Esophagus muscularis mucosa (tissue), 4 donors: ENCODE measurements around the gene UGT1A3. TPM values are rescaled to one million over a fixed set of nuclear protein-coding genes. Genes with fewer than 3 reads are reported as not detected.

Source experiments
- DNase-seq: peaks from one replicate; pipeline ENCODE4 v3.0.0-alpha.2; 2017; ENCODE audit errors: extremely low spot score
- H3K27ac ChIP-seq, 4 donors: fragments of 200-600 bp; sonication (generic); replicated peaks in 1 of 4; 1 replicate in 3 of 4; 2 replicates in 1 of 4; pipeline ENCODE4 v1.5.1; 2016 to 2019; ENCODE audit warnings: mild to moderate bottlenecking in 1 of 4
- H3K27me3 ChIP-seq, 4 donors: fragments of 200-600 bp; sonication (generic); one replicate each; pipeline versions ENCODE4 v1.5.1 to v1.6.0; 2016 to 2019
- H3K36me3 ChIP-seq, 4 donors: fragments of 200-600 bp; sonication (generic); one replicate each; pipeline ENCODE4 v1.5.1; 2016 to 2019
- H3K4me1 ChIP-seq, 4 donors: fragments of 200-600 bp; sonication (generic); one replicate each; pipeline ENCODE4 v1.5.1; 2016 to 2019
- H3K4me3 ChIP-seq, 4 donors: fragments of 200-600 bp; sonication (generic); 1 replicate in 2 of 4; 2 replicates in 2 of 4; pipeline ENCODE4 v1.5.1; 2016 to 2019; ENCODE audit warnings: mild to moderate bottlenecking in 4 of 4, moderate library complexity in 1 of 4
- H3K9me3 ChIP-seq, 4 donors: fragments of 200-600 bp; sonication (generic); 1 replicate in 3 of 4; 2 replicates in 1 of 4; pipeline ENCODE4 v1.5.1; 2016 to 2019
- EP300 ChIP-seq: sonication (generic); formaldehyde crosslinking; IDR thresholded peaks from one replicate; pipeline ENCODE4 v1.6.1; 2017; ENCODE audit warnings: antibody characterized with exemption
- POLR2A ChIP-seq: fragments of 450-650 bp; IDR thresholded peaks from one replicate; pipeline ENCODE4 v1.6.1; 2017; ENCODE audit warnings: antibody characterized with exemption, moderate library complexity, mild to moderate bottlenecking, low read depth
- POLR2AphosphoS5 ChIP-seq, 2 donors: sonication (generic); formaldehyde crosslinking; IDR thresholded peaks; one replicate each; pipeline ENCODE4 v1.6.1; 2017; ENCODE audit warnings: antibody characterized with exemption in 2 of 2
- WGBS: methylation state at CpG from one replicate; pipeline ENCODE4 v1.1.5; 2018; 5-methylcytosine and 5-hydroxymethylcytosine counted together
- intact Hi-C: fragments of 100-400 bp; cut with DNase I; formaldehyde crosslinking; loops from one replicate; pipeline ENCODE4 v1.15.1; 2023
- total RNA-seq, 4 donors: library from RNA; depleted of rRNA; stranded (reverse); fragments of >200 nt; gene quantifications; one replicate each; pipeline versions ENCODE4 v1.1.0 to v1.2.1, GENCODE V29; 2016
- TF ChIP-seq, protein P1 (sequence below), 3 experiments: fragments of 200-600 bp in 2 of 3; fragments of 450-650 bp in 1 of 3; sonication (generic) in 2 of 3; IDR thresholded peaks; one replicate each; pipeline ENCODE4 v1.5.1; 2017 to 2019; ENCODE audit warnings: antibody characterized with exemption in 3 of 3, mild to moderate bottlenecking in 2 of 3, moderate library complexity in 1 of 3

The UGT1A3 gene
- total RNA-seq, 4 donors from 2014 or later = not detected

DNA sequence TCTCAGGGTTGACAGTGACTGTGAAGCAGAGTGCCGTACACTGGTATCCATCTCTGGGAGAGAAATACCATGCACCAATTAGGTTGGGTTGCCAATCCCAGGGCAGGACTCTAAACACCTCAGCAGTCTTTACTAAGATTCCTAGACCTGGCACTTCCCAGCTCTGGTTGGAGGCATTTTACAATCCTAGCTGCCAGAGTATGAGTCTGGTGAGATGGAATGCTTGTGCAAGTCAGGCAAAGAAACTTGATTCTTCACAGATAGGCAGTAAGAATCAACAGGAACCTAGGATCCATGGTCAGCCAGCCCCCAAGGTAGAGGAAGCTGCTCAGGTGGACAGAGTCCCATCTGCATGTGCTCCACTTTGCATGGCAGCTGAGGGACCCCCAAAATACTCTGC, 22.1 kb upstream of the UGT1A3 start:
- Histone ChIP-seq H3K27ac (no peak overlapping the region), H3K4me3 (no peak overlapping the region), H3K36me3 (no peaks in the 10 kb centered on the region), H3K4me1 (no peaks in the 10 kb centered on the region), H3K27me3 (peaks cover 0 to 11% (median 0%) of the 10 kb centered on the region in 4 donors), H3K9me3 (no peaks in the 10 kb centered on the region)
- DNase-seq = no peak
- TF ChIP-seq, protein P1, sequence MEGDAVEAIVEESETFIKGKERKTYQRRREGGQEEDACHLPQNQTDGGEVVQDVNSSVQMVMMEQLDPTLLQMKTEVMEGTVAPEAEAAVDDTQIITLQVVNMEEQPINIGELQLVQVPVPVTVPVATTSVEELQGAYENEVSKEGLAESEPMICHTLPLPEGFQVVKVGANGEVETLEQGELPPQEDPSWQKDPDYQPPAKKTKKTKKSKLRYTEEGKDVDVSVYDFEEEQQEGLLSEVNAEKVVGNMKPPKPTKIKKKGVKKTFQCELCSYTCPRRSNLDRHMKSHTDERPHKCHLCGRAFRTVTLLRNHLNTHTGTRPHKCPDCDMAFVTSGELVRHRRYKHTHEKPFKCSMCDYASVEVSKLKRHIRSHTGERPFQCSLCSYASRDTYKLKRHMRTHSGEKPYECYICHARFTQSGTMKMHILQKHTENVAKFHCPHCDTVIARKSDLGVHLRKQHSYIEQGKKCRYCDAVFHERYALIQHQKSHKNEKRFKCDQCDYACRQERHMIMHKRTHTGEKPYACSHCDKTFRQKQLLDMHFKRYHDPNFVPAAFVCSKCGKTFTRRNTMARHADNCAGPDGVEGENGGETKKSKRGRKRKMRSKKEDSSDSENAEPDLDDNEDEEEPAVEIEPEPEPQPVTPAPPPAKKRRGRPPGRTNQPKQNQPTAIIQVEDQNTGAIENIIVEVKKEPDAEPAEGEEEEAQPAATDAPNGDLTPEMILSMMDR (IDR thresholded peaks at IDR 0.05) = no peak
- TF ChIP-seq POLR2A = no peak
- TF ChIP-seq POLR2AphosphoS5 (IDR thresholded peaks at IDR 0.05) = no peak
- no peak for TF ChIP-seq EP300
- 100% methylated on average over 1 of the region's 1 CpG for WGBS
- intact Hi-C loops = no loop called here

- Histone ChIP-seq H3K36me3 (no peaks in the 10 kb centered on the region), H3K27ac (no peak overlapping the region), H3K4me1 (no peaks in the 10 kb centered on the region), H3K9me3 (no peaks in the 10 kb centered on the region), H3K4me3 (no peak overlapping the region), H3K27me3 (peaks cover 0 to 19% (median 0%) of the 10 kb centered on the region in 4 donors)
- intact Hi-C loops = no loop called here
- 74% methylated on average over 10 of the region's 10 CpGs for WGBS
- no peak for DNase-seq
- TF ChIP-seq, protein P1 (IDR thresholded peaks at IDR 0.05) = no peak
- TF ChIP-seq EP300 = no peak
- no peak for TF ChIP-seq POLR2A
- TF ChIP-seq POLR2AphosphoS5 (IDR thresholded peaks at IDR 0.05) = no peak
These were observed 20.8 kb upstream of the UGT1A3 start for GRCh38 chr2:233707940-233708644.

DNA sequence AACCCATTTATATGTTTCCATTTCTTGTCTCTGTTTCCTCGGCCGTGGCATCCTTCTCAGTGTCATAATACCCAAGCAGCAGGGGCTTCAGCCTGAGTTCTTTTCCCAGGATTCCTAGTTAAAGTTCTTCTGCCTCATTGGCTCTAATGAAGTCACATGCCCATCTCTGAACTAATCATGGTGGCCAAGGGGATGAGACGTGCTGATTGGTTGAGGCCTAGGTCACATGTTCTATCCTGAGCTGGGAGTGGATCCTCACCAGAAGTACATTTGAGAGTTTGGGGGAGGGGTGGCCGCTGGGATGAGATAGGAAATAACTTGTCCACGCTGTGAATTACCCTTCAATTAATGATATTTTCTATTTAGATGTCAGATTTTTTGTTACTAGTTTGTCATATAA, 19.9 kb upstream of the UGT1A3 start:
- intact Hi-C loops = no loop called here
- Histone ChIP-seq H3K27ac (no peak overlapping the region), H3K9me3 (no peaks in the 10 kb centered on the region), H3K36me3 (no peaks in the 10 kb centered on the region), H3K4me3 (no peak overlapping the region), H3K27me3 (peaks cover 0 to 20% (median 0%) of the 10 kb centered on the region in 4 donors), H3K4me1 (no peaks in the 10 kb centered on the region)
- no peak for DNase-seq
- 89% methylated on average over 5 of the region's 5 CpGs for WGBS
- TF ChIP-seq POLR2A (no peak), POLR2AphosphoS5 (IDR thresholded peaks at IDR 0.05) (no peak), EP300 (no peak)
- TF ChIP-seq, protein P1 (IDR thresholded peaks at IDR 0.05) = no peak

DNA sequence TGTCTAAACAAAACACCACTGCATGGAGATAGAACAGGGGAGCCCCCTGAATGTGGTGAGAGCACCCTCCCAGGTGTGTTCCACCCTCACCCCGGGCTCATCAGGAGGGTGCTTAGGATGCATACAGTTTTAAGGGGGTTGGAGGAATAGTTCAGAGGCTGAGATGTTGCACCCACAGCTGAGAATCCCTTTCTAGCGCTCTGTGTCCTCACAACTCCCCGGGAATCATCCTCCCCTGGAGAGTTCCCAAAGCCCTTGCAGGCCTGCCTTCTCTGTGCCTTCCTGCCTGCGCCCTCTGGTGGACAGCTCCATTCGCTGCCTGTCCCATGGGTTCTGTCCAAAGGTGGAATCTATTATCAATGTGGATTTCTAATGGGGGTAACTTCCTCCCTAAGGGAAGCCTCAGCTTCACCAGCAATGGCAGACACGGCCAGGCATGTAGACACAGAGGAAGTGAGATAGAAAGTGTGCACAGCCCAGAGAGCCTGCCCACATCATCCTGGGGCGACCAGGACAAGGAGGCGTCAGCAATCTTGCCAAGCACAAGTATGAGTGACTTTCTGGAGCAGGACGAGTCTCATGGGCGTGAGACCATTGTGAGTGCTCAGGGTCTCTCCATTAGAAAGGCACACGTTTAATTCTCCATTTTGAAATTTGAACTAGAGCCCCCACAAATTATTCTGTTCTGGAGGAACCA, 17.4 kb upstream of the UGT1A3 start:
- Histone ChIP-seq H3K27ac (no peak overlapping the region), H3K4me1 (no peaks in the 10 kb centered on the region), H3K27me3 (peaks cover 0 to 15% (median 0%) of the 10 kb centered on the region in 4 donors), H3K36me3 (no peaks in the 10 kb centered on the region), H3K9me3 (no peaks in the 10 kb centered on the region), H3K4me3 (no peak overlapping the region)
- WGBS = 48% methylated on average over 8 of the region's 11 CpGs
- no peak for TF ChIP-seq POLR2AphosphoS5 (IDR thresholded peaks at IDR 0.05)
- TF ChIP-seq, protein P1 (IDR thresholded peaks at IDR 0.05) = peak; percentile 47 to 72 (median 47)
- intact Hi-C loops = no loop called here
- DNase-seq = no peak
